CD14-positive monocyte (primary cell): ENCODE data around the gene RCOR1. TPM values are rescaled to one million over a fixed set of nuclear protein-coding genes. Genes with fewer than 3 reads are reported as not detected.

Source experiments
- DNase-seq, 3 donors: peaks; one replicate each; pipeline ENCODE4 v3.0.0-alpha.2; 2011 to 2022
- H2AFZ ChIP-seq: 2 replicates; pipeline ENCODE4 v1.6.0; 2012; ENCODE audit warnings: mild to moderate bottlenecking, low read depth, low read length, inconsistent platforms; ENCODE audit not compliant: insufficient read depth, poor library complexity, severe bottlenecking
- H3K27ac ChIP-seq, 2 donors: 1 replicate in 1 of 2; 2 replicates in 1 of 2; pipeline ENCODE4 v1.5.1; 2012 to 2013; ENCODE audit warnings: low read length in 2 of 2, control low read depth in 1 of 2, inconsistent platforms in 1 of 2, low read depth in 1 of 2, mild to moderate bottlenecking in 1 of 2
- H3K27me3 ChIP-seq, 2 donors: one replicate each; pipeline versions ENCODE4 v1.6.0 to v1.6.1; 2011 to 2013; ENCODE audit warnings: low read length in 2 of 2; ENCODE audit not compliant: control insufficient read depth in 2 of 2, insufficient read depth in 2 of 2
- H3K36me3 ChIP-seq, 2 donors: replicated peaks in 1 of 2; 1 replicate in 1 of 2; 2 replicates in 1 of 2; pipeline versions ENCODE4 v1.5.1 to v1.6.1; 2012 to 2013; ENCODE audit warnings: low read length in 2 of 2, control low read depth in 1 of 2, inconsistent platforms in 1 of 2, mild to moderate bottlenecking in 1 of 2; ENCODE audit not compliant: insufficient read depth in 2 of 2, control insufficient read depth in 1 of 2
- H3K4me1 ChIP-seq, 2 donors: 1 replicate in 1 of 2; 2 replicates in 1 of 2; pipeline versions ENCODE4 v1.5.1 to v1.6.1; 2012 to 2013; ENCODE audit warnings: low read length in 2 of 2, control low read depth in 1 of 2, inconsistent platforms in 1 of 2, mild to moderate bottlenecking in 1 of 2, moderate library complexity in 1 of 2; ENCODE audit not compliant: insufficient read depth in 2 of 2, control insufficient read depth in 1 of 2
- H3K4me2 ChIP-seq: replicated peaks from 2 replicates; pipeline ENCODE3; 2012; ENCODE audit warnings: low read length, moderate library complexity, mild to moderate bottlenecking; ENCODE audit not compliant: poor library complexity, severe bottlenecking; ENCODE audit errors: extremely low read depth
- H3K4me3 ChIP-seq, 3 experiments: fragments of 200-600 bp in 1 of 3; sonication (generic) in 1 of 3; replicated peaks in 1 of 3; 1 replicate in 2 of 3; 2 replicates in 1 of 3; pipeline ENCODE4 v1.5.1; 2011 to 2013; ENCODE audit warnings: low read length in 3 of 3, mild to moderate bottlenecking in 3 of 3, control low read depth in 2 of 3, low read depth in 2 of 3, inconsistent platforms in 1 of 3, moderate library complexity in 1 of 3
- H3K79me2 ChIP-seq: 2 replicates; pipeline ENCODE4 v1.6.0; 2012; ENCODE audit warnings: mild to moderate bottlenecking, control low read depth, inconsistent platforms, low read length, moderate library complexity; ENCODE audit not compliant: insufficient read depth
- H3K9ac ChIP-seq: 2 replicates; pipeline ENCODE4 v1.6.0; 2017; ENCODE audit warnings: low read length, mild to moderate bottlenecking; ENCODE audit not compliant: insufficient read depth, poor library complexity, severe bottlenecking
- H3K9me3 ChIP-seq, 2 donors: replicated peaks in 1 of 2; 1 replicate in 1 of 2; 2 replicates in 1 of 2; pipeline versions ENCODE4 v1.5.1 to v1.6.1; 2012 to 2013; ENCODE audit warnings: low read length in 2 of 2, control low read depth in 1 of 2; ENCODE audit not compliant: control insufficient read depth in 1 of 2, insufficient read depth in 1 of 2
- H4K20me1 ChIP-seq: 2 replicates; pipeline ENCODE4 v1.6.0; 2012; ENCODE audit warnings: mild to moderate bottlenecking, low read length, control low read depth, moderate library complexity; ENCODE audit not compliant: insufficient read depth
- H3K27ac Mint-ChIP-seq, 7 donors: one replicate each; pipeline ENCODE4 v1.8.0; 2020; ENCODE audit warnings: mild to moderate bottlenecking in 7 of 7, mixed read lengths in 7 of 7, moderate library complexity in 6 of 7, inconsistent platforms in 2 of 7
- H3K27me3 Mint-ChIP-seq, 3 donors: one replicate each; pipeline ENCODE4 v1.8.0; 2021 to 2022; ENCODE audit warnings: low read depth in 3 of 3, mild to moderate bottlenecking in 3 of 3, mixed read lengths in 3 of 3, moderate library complexity in 3 of 3, inconsistent platforms in 1 of 3
- H3K36me3 Mint-ChIP-seq, 2 donors: one replicate each; pipeline ENCODE4 v1.8.0; 2020; ENCODE audit warnings: mixed read lengths in 2 of 2, inconsistent platforms in 1 of 2, mild to moderate bottlenecking in 1 of 2
- H3K4me1 Mint-ChIP-seq: one replicate; pipeline ENCODE4 v1.8.0; 2020; ENCODE audit warnings: mild to moderate bottlenecking, mixed read lengths
- H3K4me3 Mint-ChIP-seq, 2 donors: one replicate each; pipeline ENCODE4 v1.8.0; 2020; ENCODE audit warnings: mild to moderate bottlenecking in 2 of 2, mixed read lengths in 2 of 2, moderate library complexity in 1 of 2
- H3K9me3 Mint-ChIP-seq, 7 donors: one replicate each; pipeline ENCODE4 v1.8.0; 2020 to 2022; ENCODE audit warnings: mixed read lengths in 7 of 7, mild to moderate bottlenecking in 6 of 7, moderate library complexity in 6 of 7, inconsistent platforms in 2 of 7
- WGBS: methylation state at CpG from one replicate; pipeline ENCODE4 v1.1.5; 2013; ENCODE audit warnings: missing lambda C conversion rate; ENCODE audit not compliant: insufficient coverage; 5-methylcytosine and 5-hydroxymethylcytosine counted together
- intact Hi-C, 2 donors: fragments of 100-400 bp; cut with micrococcal nuclease; formaldehyde crosslinking; loops; one replicate each; pipeline versions ENCODE4 v1.15.0 to v1.15.1; 2023
- polyA plus RNA-seq, 3 donors: library from polyadenylated mRNA; depleted of rRNA in 1 of 3; unstranded in 2 of 3; stranded (reverse) in 1 of 3; fragments of 300-500 nt in 2 of 3; fragments of >200 nt in 1 of 3; fragmentation: Illumina TruSeq in 2 of 3; gene quantifications; 1 replicate in 2 of 3; 2 replicates in 1 of 3; pipeline ENCODE4 v1.2.3, GENCODE V29; 2012 to 2021
- TF ChIP-seq, protein P1 (sequence below): fragments of 200-600 bp; IDR thresholded peaks from one replicate; pipeline ENCODE4 v1.8.0; 2022; ENCODE audit warnings: antibody characterized with exemption, mild to moderate bottlenecking

The RCOR1 gene
- polyA plus RNA-seq, 3 donors: 2.1 to 36.6 (median 2.3) TPM

GRCh38 chr14:102602421-102603292, 10.2 kb downstream of the RCOR1 start:
- H2AFZ ChIP-seq: no peak overlapping the region
- WGBS: 94% methylated on average over 9 of the region's 16 CpGs
- peaks cover 100% of the 10 kb centered on the region for H4K20me1 ChIP-seq
- peaks cover 8 to 9% of the 10 kb centered on the region in 2 donors for H3K4me1 ChIP-seq
- H3K4me1 Mint-ChIP-seq: peaks cover 32% of the 10 kb centered on the region
- no peak overlapping the region for H3K9ac ChIP-seq
- H3K9me3 ChIP-seq: no peaks in the 10 kb centered on the region
- peaks cover 18 to 39% of the 10 kb centered on the region in 2 donors for H3K36me3 Mint-ChIP-seq
- H3K27me3 Mint-ChIP-seq: peaks cover 0 to under 1% (median 0%) of the 10 kb centered on the region in 3 donors
- H3K27ac Mint-ChIP-seq: peak overlapping the region in 4 of 7 donors; percentile 23 to 83 (median 47)
- no peak overlapping the region for H3K4me2 ChIP-seq
- H3K27ac ChIP-seq: peak overlapping the region in 1 of 2 donors; percentile 55
- intact Hi-C loops: no loop called here
- peaks cover 7 to 24% of the 10 kb centered on the region in 2 donors for H3K36me3 ChIP-seq
- no peaks in the 10 kb centered on the region for H3K27me3 ChIP-seq
- H3K9me3 Mint-ChIP-seq: no peaks in the 10 kb centered on the region
- H3K79me2 ChIP-seq: peaks cover 100% of the 10 kb centered on the region
- H3K4me3 Mint-ChIP-seq: no peak overlapping the region
- TF ChIP-seq, protein P1, sequence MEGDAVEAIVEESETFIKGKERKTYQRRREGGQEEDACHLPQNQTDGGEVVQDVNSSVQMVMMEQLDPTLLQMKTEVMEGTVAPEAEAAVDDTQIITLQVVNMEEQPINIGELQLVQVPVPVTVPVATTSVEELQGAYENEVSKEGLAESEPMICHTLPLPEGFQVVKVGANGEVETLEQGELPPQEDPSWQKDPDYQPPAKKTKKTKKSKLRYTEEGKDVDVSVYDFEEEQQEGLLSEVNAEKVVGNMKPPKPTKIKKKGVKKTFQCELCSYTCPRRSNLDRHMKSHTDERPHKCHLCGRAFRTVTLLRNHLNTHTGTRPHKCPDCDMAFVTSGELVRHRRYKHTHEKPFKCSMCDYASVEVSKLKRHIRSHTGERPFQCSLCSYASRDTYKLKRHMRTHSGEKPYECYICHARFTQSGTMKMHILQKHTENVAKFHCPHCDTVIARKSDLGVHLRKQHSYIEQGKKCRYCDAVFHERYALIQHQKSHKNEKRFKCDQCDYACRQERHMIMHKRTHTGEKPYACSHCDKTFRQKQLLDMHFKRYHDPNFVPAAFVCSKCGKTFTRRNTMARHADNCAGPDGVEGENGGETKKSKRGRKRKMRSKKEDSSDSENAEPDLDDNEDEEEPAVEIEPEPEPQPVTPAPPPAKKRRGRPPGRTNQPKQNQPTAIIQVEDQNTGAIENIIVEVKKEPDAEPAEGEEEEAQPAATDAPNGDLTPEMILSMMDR: no peak
- no peak overlapping the region for H3K4me3 ChIP-seq
- no peak for DNase-seq

GRCh38 chr14:102603293-102603907, 11.0 kb downstream of the RCOR1 start:
- no peaks in the 10 kb centered on the region for H3K9me3 ChIP-seq
- peaks cover 18 to 38% of the 10 kb centered on the region in 2 donors for H3K36me3 Mint-ChIP-seq
- H3K9me3 Mint-ChIP-seq: no peaks in the 10 kb centered on the region
- H3K4me2 ChIP-seq: no peak overlapping the region
- H3K27me3 ChIP-seq: no peaks in the 10 kb centered on the region
- intact Hi-C loops: no loop called here
- H3K79me2 ChIP-seq: peaks cover 100% of the 10 kb centered on the region
- no peak overlapping the region for H2AFZ ChIP-seq
- H3K27ac Mint-ChIP-seq: peak overlapping the region in 3 of 7 donors; percentile 50 to 76 (median 57)
- peak overlapping the region in 1 of 2 donors; percentile 20 for H3K27ac ChIP-seq
- H3K4me3 Mint-ChIP-seq: no peak overlapping the region
- peaks cover 7 to 17% of the 10 kb centered on the region in 2 donors for H3K36me3 ChIP-seq
- WGBS: 100% methylated on average over 2 of the region's 4 CpGs
- TF ChIP-seq, protein P1: no peak
- H3K4me1 ChIP-seq: peaks cover 8 to 9% of the 10 kb centered on the region in 2 donors
- no peak overlapping the region for H3K9ac ChIP-seq
- no peak for DNase-seq
- H3K27me3 Mint-ChIP-seq: no peaks in the 10 kb centered on the region
- H3K4me3 ChIP-seq: no peak overlapping the region
- H3K4me1 Mint-ChIP-seq: peaks cover 32% of the 10 kb centered on the region
- peaks cover 100% of the 10 kb centered on the region for H4K20me1 ChIP-seq
